Stimulated activated CD8-positive, alpha-beta memory T cell treated with anti-CD3 and anti-CD28 coated beads, Interleukin-2, amount 100 ng/mL, for 48 hours (primary cell): ENCODE measurements around the gene LIMK1.
"Not testable (repeated sequence)": the region's sequence is repeated elsewhere in the genome, so short reads cannot be mapped to it uniquely, and the experiment has no call there.

ENCODE experiments used
- DNase-seq, 2 donors: peaks; one replicate each; pipeline ENCODE4 v3.0.0-alpha.2; 2020; ENCODE audit warnings: low read depth in 2 of 2

Gene LIMK1

GRCh38 chr7:74084722-74085578 is 1.3 kb downstream of the LIMK1 start:
- no peak for DNase-seq

- DNase-seq = no peak
Measured at GRCh38 chr7:74087791-74088453, 4.3 kb downstream of the LIMK1 start.

GRCh38 chr7:74092321-74092963 is 8.8 kb downstream of the LIMK1 start:
- DNase-seq = no peak

- DNase-seq = no peak
Measured at GRCh38 chr7:74092964-74093471, 9.4 kb downstream of the LIMK1 start.

- no peak for DNase-seq
Measured at GRCh38 chr7:74093671-74094223, 10.1 kb downstream of the LIMK1 start.

- peak; percentile 62 to 74 for DNase-seq
Measured at GRCh38 chr7:74094224-74095101, 10.9 kb downstream of the LIMK1 start.

- no peak for DNase-seq
Measured at GRCh38 chr7:74095135-74095534, 11.5 kb downstream of the LIMK1 start.

GRCh38 chr7:74097937-74098614 is 14.5 kb downstream of the LIMK1 start:
- no peak for DNase-seq

- DNase-seq = no peak
Measured at GRCh38 chr7:74099031-74099430, 15.4 kb downstream of the LIMK1 start.

GRCh38 chr7:74101061-74101681 is 17.6 kb downstream of the LIMK1 start:
- no peak for DNase-seq

- no peak for DNase-seq
Measured at GRCh38 chr7:74103219-74103772, 19.7 kb downstream of the LIMK1 start.

GRCh38 chr7:74104702-74105101 is 21.1 kb downstream of the LIMK1 start:
- no peak for DNase-seq

- DNase-seq = no peak
Measured at GRCh38 chr7:74105992-74106391, 22.4 kb downstream of the LIMK1 start.

- DNase-seq = no peak
Measured at GRCh38 chr7:74106846-74107245, 23.2 kb downstream of the LIMK1 start.

- no peak for DNase-seq
Measured at GRCh38 chr7:74115326-74115725, 31.7 kb downstream of the LIMK1 start.

GRCh38 chr7:74116356-74116755 is 32.8 kb downstream of the LIMK1 start:
- DNase-seq = no peak

GRCh38 chr7:74119831-74120230 is 36.2 kb downstream of the LIMK1 start:
- DNase-seq = no peak

- no peak for DNase-seq
Measured at GRCh38 chr7:74121401-74122249, 38.0 kb downstream of the LIMK1 start.

GRCh38 chr7:74123892-74124291 is 40.3 kb downstream of the LIMK1 start:
- not testable (repeated sequence) for DNase-seq
